ENCODE measurements around the gene TASP1.
"Not testable (repeated sequence)": the region's sequence is repeated elsewhere in the genome, so short reads cannot be mapped to it uniquely, and the experiment has no call there.

The TASP1 gene

GRCh38 chr20:13486694-13487093 is 152.0 kb downstream of the TASP1 start:
- no peak for DNase-seq

DNA sequence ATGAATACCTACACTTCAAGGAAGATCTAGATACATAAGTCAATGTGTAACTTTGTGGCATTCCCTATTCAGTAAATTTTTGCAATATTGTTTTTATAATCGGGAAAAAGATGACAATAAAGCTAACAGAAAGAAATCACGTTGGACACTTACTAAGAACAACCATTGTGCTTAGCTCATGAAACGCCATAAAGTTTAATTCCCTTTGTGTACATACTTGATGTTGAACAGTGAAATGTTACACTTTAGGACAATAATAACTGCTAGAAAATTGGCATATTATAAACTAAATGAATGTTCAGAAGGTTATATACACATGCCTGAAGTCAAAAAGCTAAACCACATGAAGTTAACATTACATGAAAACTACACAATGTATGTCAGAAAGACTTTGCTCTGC is 153.2 kb downstream of the TASP1 start:
- DNase-seq = no peak

DNA sequence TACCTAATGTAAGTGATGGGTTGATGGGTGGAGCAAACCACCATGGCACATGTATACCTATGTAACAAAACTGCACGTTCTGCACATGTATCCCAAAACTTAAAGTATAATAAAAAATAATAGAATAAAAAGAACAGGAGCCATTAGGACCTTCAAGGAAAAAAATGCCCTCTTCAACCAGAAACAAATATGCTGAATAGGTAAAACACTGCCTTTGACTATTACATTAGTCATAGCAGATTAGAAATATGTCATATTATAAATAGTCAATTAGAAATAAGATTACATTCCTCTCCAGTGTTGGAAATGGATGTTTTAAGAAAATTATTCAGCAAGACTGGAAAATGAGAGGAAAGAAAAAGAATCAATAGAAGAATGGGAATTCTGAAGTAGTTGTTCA is 153.7 kb downstream of the TASP1 start:
- not testable (repeated sequence) for DNase-seq

DNA sequence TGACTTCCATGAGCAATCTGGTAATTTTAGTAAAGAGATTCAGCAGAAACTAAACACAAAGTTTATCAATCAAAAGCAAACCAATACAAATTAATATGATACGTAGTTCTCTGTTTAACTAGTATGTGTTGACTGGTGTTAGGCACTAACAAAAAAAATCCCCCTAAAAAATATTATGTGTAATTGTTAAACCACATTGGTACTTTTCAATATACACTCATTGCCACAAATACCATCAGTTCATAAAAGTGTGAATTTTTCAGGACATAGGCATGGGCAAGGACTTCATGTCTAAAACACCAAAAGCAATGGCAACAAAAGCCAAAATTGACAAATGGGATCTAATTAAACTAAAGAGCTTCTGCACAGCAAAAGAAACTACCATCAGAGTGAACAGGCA is 155.3 kb downstream of the TASP1 start:
- not testable (repeated sequence) for DNase-seq

DNA sequence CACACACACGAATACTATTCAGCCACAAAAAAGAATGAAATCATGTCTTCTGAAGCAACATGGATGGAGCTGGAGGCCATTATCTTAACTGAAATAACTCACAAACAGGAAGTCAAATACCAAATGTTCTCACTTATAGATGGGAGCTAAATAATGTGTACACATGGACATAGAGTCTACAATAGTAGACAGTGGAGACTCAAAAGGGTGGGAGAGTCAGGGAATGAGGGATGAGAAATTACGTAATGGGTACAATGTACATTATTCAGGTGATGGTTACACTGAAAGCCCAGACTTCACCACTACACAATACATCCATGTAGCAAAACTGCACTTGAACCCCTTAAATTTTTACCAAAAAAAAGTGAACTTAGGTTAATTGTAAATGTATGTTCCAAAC is 160.4 kb downstream of the TASP1 start:
- DNase-seq = no peak

- DNase-seq = no peak
These were observed 164.3 kb downstream of the TASP1 start for GRCh38 chr20:13474467-13474866.

DNA sequence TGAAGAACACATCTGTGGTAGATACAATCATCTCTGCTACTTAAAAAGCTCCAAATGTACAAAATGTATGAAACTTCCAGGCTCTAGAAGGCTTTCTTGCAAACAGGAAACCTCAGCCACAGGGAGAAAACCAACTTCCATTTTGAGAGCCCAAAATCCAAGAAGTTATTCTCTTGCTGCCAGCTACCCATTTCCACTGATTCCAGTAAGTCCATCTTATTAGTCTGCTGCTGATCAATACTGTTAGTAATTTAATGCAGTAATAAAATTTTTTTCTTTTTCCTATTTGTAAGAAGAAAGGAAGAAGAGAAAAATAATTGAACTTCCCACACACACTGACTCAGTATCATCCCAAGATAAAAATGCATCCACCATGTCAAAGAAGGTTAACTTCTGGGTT is 169.5 kb downstream of the TASP1 start:
- no peak for DNase-seq

DNA sequence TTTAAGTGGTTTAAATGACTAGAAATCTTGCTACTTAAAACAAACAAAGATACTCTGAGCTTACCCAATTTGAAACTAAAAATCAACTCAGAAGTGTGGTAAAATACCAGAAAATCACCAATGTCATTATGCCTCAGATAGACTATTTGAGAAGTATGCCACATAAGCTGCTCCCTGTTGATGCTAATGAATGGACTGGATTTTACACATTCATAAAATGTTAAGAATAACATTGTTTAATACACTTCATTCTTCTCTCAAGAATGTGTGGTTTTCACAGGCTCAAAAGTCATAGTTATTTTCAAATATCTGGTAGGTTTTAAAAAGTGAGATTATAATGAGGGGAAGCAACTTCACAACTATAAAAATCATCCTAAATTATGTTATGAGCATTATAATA is 170.6 kb downstream of the TASP1 start:
- no peak for DNase-seq

DNA sequence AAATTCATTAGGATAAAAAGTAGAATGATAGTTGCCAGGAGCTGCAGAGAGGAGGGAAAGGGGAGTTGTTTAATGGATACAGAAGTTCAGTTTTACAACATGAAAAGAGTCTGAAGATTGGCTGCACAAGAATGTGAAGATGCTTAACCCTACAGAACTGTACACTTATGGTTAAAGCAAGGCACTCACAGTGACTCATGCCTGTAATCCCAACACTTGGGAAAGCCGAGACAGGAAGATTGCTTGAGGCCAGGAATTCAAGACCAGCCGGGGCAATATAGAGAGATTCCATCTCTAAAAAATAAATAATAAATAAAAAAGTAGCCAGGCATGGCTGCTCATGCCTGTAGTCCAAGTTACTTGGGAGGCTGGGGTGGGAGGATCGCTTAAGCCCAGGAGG is 174.0 kb downstream of the TASP1 start:
- peak; percentile 39 for DNase-seq

DNA sequence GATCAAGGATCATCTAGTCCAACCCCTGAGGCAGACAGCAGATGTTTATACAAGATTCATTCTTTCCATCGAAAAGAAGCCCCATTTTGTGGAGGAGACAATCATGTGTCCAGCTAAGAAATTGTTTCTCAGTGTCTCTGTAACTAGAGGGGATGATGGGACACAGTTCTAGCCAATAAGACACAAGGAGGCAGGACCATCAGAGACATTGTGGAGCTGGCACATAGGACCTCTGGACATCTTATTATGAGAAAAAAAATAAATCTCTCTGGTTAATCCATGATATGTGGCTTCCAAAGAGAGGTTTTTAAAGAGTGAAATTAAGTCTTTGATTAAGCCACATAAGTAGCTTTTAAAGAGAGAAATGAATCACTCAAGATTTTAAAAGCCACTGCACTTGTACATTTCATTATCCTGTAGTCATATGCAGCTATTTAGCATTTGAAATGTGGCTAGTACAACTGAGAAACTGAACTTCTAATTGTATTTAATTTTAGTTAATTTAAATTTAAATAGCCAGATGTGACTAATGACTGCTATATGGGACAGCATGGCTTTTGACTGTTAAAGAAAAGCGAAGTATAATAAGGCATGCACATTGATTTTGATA is 176.8 kb downstream of the TASP1 start:
- DNase-seq = no peak

DNA sequence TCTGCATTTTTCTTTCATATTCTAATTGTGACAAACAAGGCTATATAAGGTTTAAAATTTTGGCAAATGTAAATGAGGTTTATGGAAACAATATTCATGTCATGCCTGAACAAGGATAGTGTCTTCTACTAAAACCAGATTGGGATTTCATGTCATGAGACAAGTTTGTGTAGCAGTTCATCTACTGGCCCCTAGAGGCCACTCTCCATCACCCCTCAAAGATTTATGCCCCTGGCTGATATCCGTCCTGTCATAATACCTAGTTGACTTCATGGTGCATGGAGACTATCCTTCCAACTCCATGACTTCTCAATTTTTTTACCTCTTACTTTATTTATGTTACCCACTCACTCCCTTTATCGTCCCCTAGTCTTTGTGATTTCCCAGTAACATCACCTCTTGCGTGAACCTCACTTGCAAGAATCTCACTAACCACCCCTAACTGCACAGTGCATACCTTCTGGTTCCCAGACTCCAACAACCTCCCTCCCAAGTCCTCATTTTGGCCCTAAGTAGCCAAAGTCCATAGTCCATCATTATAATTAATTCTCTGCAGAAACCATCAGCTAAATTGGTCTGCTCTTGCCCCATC is 179.8 kb downstream of the TASP1 start:
- DNase-seq = peak; percentile 37

DNA sequence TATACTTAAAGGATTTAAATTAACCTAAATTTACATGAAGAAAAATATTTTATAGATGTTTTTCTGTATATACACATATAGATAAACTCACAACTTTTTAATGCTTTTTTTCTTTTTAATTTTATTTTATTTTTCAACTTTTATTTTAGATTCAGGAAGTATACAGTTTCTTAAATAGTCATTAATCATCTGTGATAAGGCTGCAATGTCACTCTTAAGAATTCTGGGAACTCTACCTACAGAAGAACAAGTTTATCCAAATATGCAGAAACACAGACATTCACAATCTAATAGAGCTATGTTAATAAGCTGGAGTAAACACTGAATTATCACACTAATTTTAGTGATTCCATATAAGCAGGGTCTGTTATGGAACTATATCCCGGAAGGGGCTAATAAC is 181.2 kb downstream of the TASP1 start:
- no peak for DNase-seq

GRCh38 chr20:13455713-13456112 is 183.0 kb downstream of the TASP1 start:
- peak; percentile 14 for DNase-seq

- DNase-seq = no peak
These were observed 185.4 kb downstream of the TASP1 start for GRCh38 chr20:13453367-13453766.

GRCh38 chr20:13452470-13453124 is 186.1 kb downstream of the TASP1 start:
- DNase-seq = no peak

- peak; percentile 40 for DNase-seq
These were observed 188.8 kb downstream of the TASP1 start for GRCh38 chr20:13449868-13450434.

- no peak for DNase-seq
These were observed 191.1 kb downstream of the TASP1 start for GRCh38 chr20:13447385-13448180.

- no peak for DNase-seq
These were observed 195.0 kb downstream of the TASP1 start for GRCh38 chr20:13443690-13444089.

- no peak for DNase-seq
These were observed 195.7 kb downstream of the TASP1 start for GRCh38 chr20:13442986-13443385.

GRCh38 chr20:13441388-13441787 is 197.3 kb downstream of the TASP1 start:
- no peak for DNase-seq

DNA sequence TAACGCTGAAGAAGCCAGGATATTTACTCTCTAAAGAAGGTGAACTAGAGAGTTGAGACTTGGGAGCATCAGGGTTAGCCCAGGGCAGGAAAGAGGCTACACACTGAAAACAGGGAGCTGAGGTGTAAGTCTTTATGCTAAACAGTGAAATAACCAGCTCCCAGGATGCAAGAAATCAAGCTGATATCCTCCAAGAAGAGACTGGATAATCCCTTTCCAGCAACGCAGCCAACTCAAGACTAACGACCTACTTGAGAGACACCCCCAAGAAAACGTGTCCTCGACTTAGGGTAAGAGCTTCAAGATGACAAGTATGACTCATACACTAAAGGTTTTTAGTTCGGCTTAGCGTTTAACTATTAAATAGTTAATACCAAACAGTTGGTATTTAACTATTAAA is 202.2 kb downstream of the TASP1 start:
- no peak for DNase-seq

DNA sequence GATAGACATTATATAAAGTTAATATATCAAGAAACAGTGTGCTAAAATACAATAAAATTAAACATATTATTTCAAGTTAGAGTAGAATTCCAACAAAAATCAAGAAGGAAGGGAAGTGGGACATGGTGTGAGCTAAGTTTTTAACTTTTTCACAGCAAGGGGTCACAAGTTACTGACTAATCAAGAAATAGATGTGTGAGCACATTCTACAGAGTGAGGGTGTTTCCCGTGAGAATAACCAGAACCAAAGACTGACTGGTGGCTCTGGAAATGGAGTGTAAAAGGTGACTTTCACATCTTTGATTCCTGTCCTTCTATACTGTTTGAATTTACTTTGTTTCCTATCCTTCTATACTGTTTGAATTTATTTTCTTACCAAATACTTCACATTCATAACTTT is 206.6 kb downstream of the TASP1 start:
- no peak for DNase-seq

- DNase-seq = no peak
These were observed 208.3 kb downstream of the TASP1 start for GRCh38 chr20:13430346-13431002.
